ENCODE measurements around the gene GOT1.

- no peak for TF ChIP-seq REST (IDR thresholded peaks at IDR 0.05)
- TF ChIP-seq TAF1 (conservative IDR thresholded peaks at IDR 0.05): no peak
- no peak for TF ChIP-seq CTCF (IDR thresholded peaks at IDR 0.05; ENCODE audit: low read depth, low read length, missing input control)
- TF ChIP-seq MAX (IDR thresholded peaks at IDR 0.05): no peak
- TF ChIP-seq YY1 (IDR thresholded peaks at IDR 0.05): no peak
- no peak for TF ChIP-seq HNF4G (IDR thresholded peaks at IDR 0.05)
- TF ChIP-seq FOXA1 (IDR thresholded peaks at IDR 0.05): no peak
- TF ChIP-seq EGR1 (IDR thresholded peaks at IDR 0.05; ENCODE audit: low read depth in 2 of 2): no peak
Observed at GRCh38 chr10:99387071-99387470, 43.4 kb downstream of the GOT1 start.

All from liver (tissue), 3 donors.